ENCODE data around the gene SETBP1. TPM values are rescaled to one million over a fixed set of nuclear protein-coding genes. Genes with fewer than 3 reads are reported as not detected.

SETBP1 gene
- total RNA-seq, 1 experiment from 2014 or later = 0.05 TPM

GRCh38 chr18:44815108-44815507 lies 134.4 kb downstream of the SETBP1 start:
- intact Hi-C loops (cut with micrococcal nuclease) = no loop called here
- DNase-seq (ENCODE audit: low read depth, low spot score) (no peak), ATAC-seq (no peak)
- BruUV-seq (replicated peaks) = no TSS peak
- Histone ChIP-seq H3K4me2 (ENCODE audit: low read length) (no peak overlapping the region), H3K4me3 (replicated peaks in 1 of 2; ENCODE audit: low read depth in 1 of 2, low read length in 2 of 2) (no peak overlapping the region), H3K27me3 (ENCODE audit: insufficient read depth, low read length) (no peaks in the 10 kb centered on the region), H3K27ac (ENCODE audit: low read depth, low read length) (no peak overlapping the region), H3K9ac (ENCODE audit: low read length) (no peak overlapping the region), H2AFZ (ENCODE audit: low read depth, low read length, poor library complexity, severe bottlenecking) (no peak overlapping the region), H3K36me3 (ENCODE audit: control insufficient read depth in 1 of 2, insufficient read depth in 2 of 2, low read length in 2 of 2) (no peaks in the 10 kb centered on the region), H3K79me2 (ENCODE audit: insufficient read depth, low read length) (no peaks in the 10 kb centered on the region), H4K20me1 (ENCODE audit: insufficient read depth) (no peaks in the 10 kb centered on the region), H3K9me3 (ENCODE audit: control insufficient read depth in 1 of 2, insufficient read depth in 1 of 2, low read depth in 1 of 2, low read length in 2 of 2) (peaks cover 4 to 24% of the 10 kb centered on the region in 2 experiments; a peak in 2 of 4 replicates), H3K9me2 (ENCODE audit: insufficient read depth) (no peaks in the 10 kb centered on the region), H3K4me1 (ENCODE audit: control insufficient read depth in 1 of 2, insufficient read depth in 2 of 2, low read length in 2 of 2) (no peaks in the 10 kb centered on the region)
- TF ChIP-seq EGR1 (IDR thresholded peaks at IDR 0.05; ENCODE audit: low read depth) (no peak), ELF1 (IDR thresholded peaks at IDR 0.05; ENCODE audit: borderline replicate concordance, low read depth) (no peak), CEBPB (IDR thresholded peaks at IDR 0.05; ENCODE audit: low read depth) (no peak), RAD21 (IDR thresholded peaks at IDR 0.05; ENCODE audit: low read depth) (no peak), FOSL1 (IDR thresholded peaks at IDR 0.05; ENCODE audit: low read depth) (no peak), POLR2AphosphoS5 (IDR thresholded peaks at IDR 0.05; ENCODE audit: low read depth, low read length) (no peak), CBX3 (IDR thresholded peaks at IDR 0.05; ENCODE audit: low read depth) (no peak), TCF7L2 (IDR thresholded peaks at IDR 0.05; ENCODE audit: borderline replicate concordance, extremely low read depth, insufficient read depth, insufficient read length) (no peak), EZH2phosphoT487 (IDR thresholded peaks at IDR 0.05; ENCODE audit: borderline replicate concordance) (no peak), SIN3A (IDR thresholded peaks at IDR 0.05; ENCODE audit: low read depth) (no peak)
- TF ChIP-seq, protein P1, sequence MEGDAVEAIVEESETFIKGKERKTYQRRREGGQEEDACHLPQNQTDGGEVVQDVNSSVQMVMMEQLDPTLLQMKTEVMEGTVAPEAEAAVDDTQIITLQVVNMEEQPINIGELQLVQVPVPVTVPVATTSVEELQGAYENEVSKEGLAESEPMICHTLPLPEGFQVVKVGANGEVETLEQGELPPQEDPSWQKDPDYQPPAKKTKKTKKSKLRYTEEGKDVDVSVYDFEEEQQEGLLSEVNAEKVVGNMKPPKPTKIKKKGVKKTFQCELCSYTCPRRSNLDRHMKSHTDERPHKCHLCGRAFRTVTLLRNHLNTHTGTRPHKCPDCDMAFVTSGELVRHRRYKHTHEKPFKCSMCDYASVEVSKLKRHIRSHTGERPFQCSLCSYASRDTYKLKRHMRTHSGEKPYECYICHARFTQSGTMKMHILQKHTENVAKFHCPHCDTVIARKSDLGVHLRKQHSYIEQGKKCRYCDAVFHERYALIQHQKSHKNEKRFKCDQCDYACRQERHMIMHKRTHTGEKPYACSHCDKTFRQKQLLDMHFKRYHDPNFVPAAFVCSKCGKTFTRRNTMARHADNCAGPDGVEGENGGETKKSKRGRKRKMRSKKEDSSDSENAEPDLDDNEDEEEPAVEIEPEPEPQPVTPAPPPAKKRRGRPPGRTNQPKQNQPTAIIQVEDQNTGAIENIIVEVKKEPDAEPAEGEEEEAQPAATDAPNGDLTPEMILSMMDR (IDR thresholded peaks at IDR 0.05 in 2 of 3, conservative IDR thresholded peaks at IDR 0.05 in 1 of 3; ENCODE audit: borderline replicate concordance in 1 of 3, insufficient read depth in 1 of 3, low read depth in 2 of 3, low read length in 2 of 3) = no peak
- ChIA-PET CTCF (no interaction called here), RAD21 (ENCODE audit: low non-redundant PET in 1 of 2, low total read pairs in 2 of 2, uncharacterized antibody in 2 of 2, unreplicated experiment in 2 of 2) (no interaction called here), POLR2A (no interaction called here)
